Testis (tissue), 2 donors: ENCODE results near the gene ARHGEF7.

ENCODE experiments used
- CTCF ChIP-seq, 3 experiments: fragments of 450-650 bp in 2 of 3; fragments of 200-600 bp in 1 of 3; sonication (generic) in 1 of 3; IDR thresholded peaks; one replicate each; pipeline ENCODE4 v1.5.1; 2016 to 2019; ENCODE audit warnings: antibody characterized with exemption in 3 of 3, mild to moderate bottlenecking in 2 of 3, moderate library complexity in 1 of 3
- POLR2A ChIP-seq: fragments of 450-650 bp; IDR thresholded peaks from one replicate; pipeline ENCODE4 v1.6.1; 2017; ENCODE audit warnings: antibody characterized with exemption, mild to moderate bottlenecking, moderate library complexity

DNA sequence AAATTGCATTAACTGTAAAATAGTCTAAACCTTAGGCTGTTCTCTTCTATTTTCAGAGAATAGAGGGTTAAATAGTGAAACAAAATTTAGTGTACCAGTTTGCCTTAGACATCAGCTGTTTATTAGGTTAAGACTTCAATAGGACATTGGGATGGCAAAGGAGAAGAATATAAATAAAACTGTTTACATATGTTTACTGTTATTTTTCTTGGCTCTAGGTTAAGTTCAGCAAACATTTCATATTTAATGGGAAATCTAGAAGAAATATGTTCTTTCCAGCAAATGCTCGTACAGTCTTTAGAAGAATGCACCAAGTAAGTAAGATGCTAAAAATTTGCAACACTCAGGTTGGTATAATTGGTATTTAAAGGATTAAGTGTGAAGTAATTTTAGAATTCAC lies 128.9 kb downstream of the ARHGEF7 start:
- TF ChIP-seq CTCF (IDR thresholded peaks at IDR 0.05) (no peak), POLR2A (no peak)
